Small intestine (tissue), 7 donors: ENCODE data around the gene SEMA4D. TPM values are rescaled to one million over a fixed set of nuclear protein-coding genes. Genes with fewer than 3 reads are reported as not detected.

Experiments
- DNase-seq, 2 donors: peaks; one replicate each; pipeline versions ENCODE4 v3.0.0 to v3.0.0-alpha.2; 2013
- FAIRE-seq: peaks from 2 replicates; lab custom pipeline; 2012; peaks lifted over from hg19 to GRCh38; lab: Jason Lieb, UNC
- H3K27ac ChIP-seq, 3 donors: one replicate each; pipeline ENCODE4 v1.5.1; 2013; ENCODE audit warnings: low read length in 2 of 3, mild to moderate bottlenecking in 2 of 3, control low read depth in 1 of 3, inconsistent platforms in 1 of 3, low read depth in 1 of 3, moderate library complexity in 1 of 3
- H3K27me3 ChIP-seq, 3 donors: one replicate each; pipeline ENCODE4 v1.6.1; 2013; ENCODE audit warnings: low read length in 3 of 3, inconsistent platforms in 1 of 3; ENCODE audit not compliant: control insufficient read depth in 3 of 3, insufficient read depth in 3 of 3
- H3K36me3 ChIP-seq, 3 donors: one replicate each; pipeline ENCODE4 v1.6.1; 2013; ENCODE audit warnings: low read length in 3 of 3, inconsistent platforms in 1 of 3, low read depth in 1 of 3, mild to moderate bottlenecking in 1 of 3, moderate library complexity in 1 of 3; ENCODE audit not compliant: control insufficient read depth in 3 of 3, insufficient read depth in 2 of 3
- H3K4me1 ChIP-seq, 3 donors: one replicate each; pipeline ENCODE4 v1.6.1; 2013; ENCODE audit warnings: low read length in 2 of 3, inconsistent platforms in 1 of 3, low read depth in 1 of 3, mild to moderate bottlenecking in 1 of 3, moderate library complexity in 1 of 3; ENCODE audit not compliant: control insufficient read depth in 3 of 3, insufficient read depth in 2 of 3
- H3K4me3 ChIP-seq, 3 donors: one replicate each; pipeline ENCODE4 v1.5.1; 2013; ENCODE audit warnings: low read length in 3 of 3, control low read depth in 1 of 3, inconsistent platforms in 1 of 3, low read depth in 1 of 3, mild to moderate bottlenecking in 1 of 3, moderate library complexity in 1 of 3
- H3K9me3 ChIP-seq, 2 donors: one replicate each; pipeline ENCODE4 v1.6.1; 2013; ENCODE audit warnings: low read depth in 1 of 2, low read length in 1 of 2; ENCODE audit not compliant: control insufficient read depth in 2 of 2, insufficient read depth in 1 of 2
- WGBS, 3 donors: extraction: QIAGEN DNeasy Blood & Tissue Kit; methylation state at CpG; one replicate each; pipeline ENCODE4 v1.1.7; 2013; 5-methylcytosine and 5-hydroxymethylcytosine counted together
- polyA plus RNA-seq, 4 donors: library from polyadenylated mRNA; stranded (reverse) in 3 of 4; unstranded in 1 of 4; fragments of 200-250 nt in 3 of 4; fragments of 120-200 nt in 1 of 4; gene quantifications; one replicate each; pipeline versions ENCODE4 v1.2.1 to v1.2.3, GENCODE V29; 2013
- donor health status: healthy with polysubstance abuse.
- donor health status: control.
- donor health status: control.
- donor health status: Bipolar disorder and iron deficiency.
- donor health status: healthy.

The SEMA4D gene
- polyA plus RNA-seq, 4 donors, result 0.67 to 29.7 (median 6.7) TPM

DNA sequence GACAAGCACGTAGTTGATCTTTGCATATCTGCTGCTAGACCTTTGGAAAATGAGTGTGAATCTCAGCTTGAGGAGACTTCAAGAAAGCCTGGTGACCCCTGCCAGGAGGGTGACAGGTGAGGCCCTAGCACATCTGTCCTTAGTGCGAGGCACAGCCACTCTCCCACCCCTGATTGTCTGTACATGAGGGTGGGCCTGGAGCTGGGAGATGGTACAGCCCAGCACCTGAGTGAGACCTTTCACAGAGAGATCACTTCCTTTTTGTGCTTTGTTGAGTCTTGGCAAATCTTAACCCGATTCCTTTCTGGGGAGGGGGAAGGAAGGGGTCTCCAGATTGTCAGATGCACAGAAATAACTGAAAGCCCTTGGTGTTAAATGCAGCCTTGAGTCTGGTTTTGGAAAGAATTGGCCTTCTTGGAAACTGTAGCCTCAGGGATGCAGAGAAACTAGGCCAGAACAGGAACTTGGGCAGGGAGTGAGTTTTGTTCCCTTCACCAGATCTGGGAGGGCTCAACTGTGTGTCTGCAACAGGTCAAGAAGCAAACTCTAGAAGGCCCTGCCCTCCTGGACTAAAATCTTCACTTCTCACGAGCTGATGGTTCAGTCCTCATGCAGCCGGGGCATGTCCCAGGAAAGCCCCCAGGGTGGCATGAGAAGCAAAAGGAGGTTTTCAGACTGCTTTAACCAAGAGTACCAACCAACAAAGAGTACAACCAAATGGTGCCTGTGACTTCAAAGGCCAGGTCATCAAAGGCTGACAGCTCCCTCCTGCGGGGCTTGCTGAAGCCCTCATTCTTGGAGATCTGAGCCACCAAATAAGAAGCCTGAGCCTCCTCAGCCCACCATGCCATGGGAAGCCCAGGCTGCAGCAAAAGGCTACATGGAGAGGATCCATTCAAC, 20.8 kb upstream of the SEMA4D start:
- FAIRE-seq (no peak), DNase-seq (no peak)
- WGBS, 3 donors, result 88 to 93% (median 91%) methylated on average over 6 of the region's 6 CpGs
- no peaks in the 10 kb centered on the region for H3K27me3 ChIP-seq
- H3K4me3 ChIP-seq, result no peak overlapping the region
- no peak overlapping the region for H3K27ac ChIP-seq
- no peaks in the 10 kb centered on the region for H3K9me3 ChIP-seq
- no peaks in the 10 kb centered on the region for H3K36me3 ChIP-seq
- H3K4me1 ChIP-seq, result no peaks in the 10 kb centered on the region

GRCh38 chr9:89515416-89515815, 17.5 kb upstream of the SEMA4D start:
- no peak for FAIRE-seq
- Histone ChIP-seq H3K4me3 (no peak overlapping the region), H3K27ac (no peak overlapping the region), H3K36me3 (no peaks in the 10 kb centered on the region), H3K27me3 (no peaks in the 10 kb centered on the region), H3K9me3 (no peaks in the 10 kb centered on the region), H3K4me1 (no peaks in the 10 kb centered on the region)
- WGBS, 3 donors, result 88 to 92% (median 92%) methylated on average over 6 of the region's 6 CpGs
- no peak for DNase-seq

DNA sequence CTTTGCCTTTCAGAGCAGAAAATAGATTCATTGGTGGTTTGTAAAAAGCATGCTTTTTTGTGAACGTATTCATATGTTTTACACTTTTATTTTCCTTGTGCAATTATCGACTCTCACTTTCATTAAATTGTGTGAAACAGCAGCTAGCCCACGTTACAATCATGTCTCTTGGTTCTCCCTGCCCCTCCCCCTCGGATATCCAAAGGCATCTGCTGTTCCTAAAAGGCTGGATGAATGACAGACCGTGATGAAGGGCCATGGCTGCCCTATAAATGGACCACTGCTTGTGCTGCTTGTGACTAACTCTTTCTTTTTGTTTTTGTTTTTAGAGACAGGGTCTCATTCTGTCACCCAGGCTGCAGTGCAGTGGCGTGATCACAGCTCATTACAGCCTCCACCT, 17.0 kb upstream of the SEMA4D start:
- Histone ChIP-seq H3K4me3 (no peak overlapping the region), H3K27ac (no peak overlapping the region), H3K4me1 (no peaks in the 10 kb centered on the region), H3K36me3 (no peaks in the 10 kb centered on the region), H3K27me3 (no peaks in the 10 kb centered on the region), H3K9me3 (no peaks in the 10 kb centered on the region)
- DNase-seq, result no peak
- 78 to 85% (median 83%) methylated on average over 6 of the region's 6 CpGs for WGBS, 3 donors
- no peak for FAIRE-seq

- H3K4me3 ChIP-seq, result no peak overlapping the region
- H3K36me3 ChIP-seq, result no peaks in the 10 kb centered on the region
- H3K27ac ChIP-seq, result no peak overlapping the region
- H3K4me1 ChIP-seq, result no peaks in the 10 kb centered on the region
- DNase-seq (no peak), FAIRE-seq (no peak)
- H3K27me3 ChIP-seq, result no peaks in the 10 kb centered on the region
- H3K9me3 ChIP-seq, result no peaks in the 10 kb centered on the region
- 76 to 91% (median 78%) methylated on average over 5 of the region's 5 CpGs for WGBS, 3 donors
Measured at GRCh38 chr9:89514337-89514736, 16.4 kb upstream of the SEMA4D start.

DNA sequence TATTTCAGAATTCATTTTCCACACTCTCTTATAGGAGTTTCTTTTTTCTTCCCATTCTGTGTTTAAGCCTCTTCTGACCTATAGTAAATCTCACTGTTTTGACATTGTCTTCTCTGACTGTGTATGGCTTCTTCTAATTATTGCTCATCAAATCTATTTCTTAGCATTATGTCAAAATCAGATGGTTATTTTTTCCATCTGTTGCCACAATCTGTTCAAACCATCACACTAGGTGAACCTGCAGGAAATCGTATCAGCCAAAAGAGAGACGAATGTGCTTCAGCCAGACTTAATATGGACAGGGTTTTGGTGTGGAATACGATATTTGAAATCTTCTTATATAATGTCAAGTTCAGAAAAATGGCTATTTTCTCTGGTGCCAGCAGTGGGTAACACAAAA, 15.9 kb upstream of the SEMA4D start:
- no peaks in the 10 kb centered on the region for H3K36me3 ChIP-seq
- no peaks in the 10 kb centered on the region for H3K4me1 ChIP-seq
- no peak overlapping the region for H3K27ac ChIP-seq
- no peak for FAIRE-seq
- H3K4me3 ChIP-seq, result no peak overlapping the region
- no peaks in the 10 kb centered on the region for H3K27me3 ChIP-seq
- no peak for DNase-seq
- H3K9me3 ChIP-seq, result no peaks in the 10 kb centered on the region
- WGBS, 3 donors, result 87 to 93% (median 90%) methylated on average over 3 of the region's 3 CpGs

DNA sequence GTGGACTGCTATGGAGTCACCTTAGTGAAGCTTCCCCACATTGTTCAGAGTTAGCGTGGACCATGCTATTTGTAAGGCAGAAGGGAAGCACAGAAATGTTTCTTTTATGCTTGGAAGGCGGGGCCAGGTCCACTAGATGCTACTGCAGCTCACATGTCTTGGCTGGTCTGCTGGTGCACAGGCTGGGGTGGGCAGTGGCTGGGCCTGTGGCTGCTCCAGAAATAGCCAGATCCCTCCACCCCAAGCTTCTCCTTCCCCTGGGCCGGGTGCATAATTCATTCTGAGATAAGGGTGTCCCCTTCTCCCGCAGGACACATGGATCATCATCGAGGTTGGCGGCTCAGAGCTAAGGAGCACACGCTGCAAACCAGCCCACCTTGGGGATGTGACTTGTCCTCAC, 14.5 kb upstream of the SEMA4D start:
- H3K4me3 ChIP-seq, result no peak overlapping the region
- no peaks in the 10 kb centered on the region for H3K36me3 ChIP-seq
- FAIRE-seq, result no peak
- H3K27me3 ChIP-seq, result no peaks in the 10 kb centered on the region
- DNase-seq, result no peak
- no peaks in the 10 kb centered on the region for H3K4me1 ChIP-seq
- WGBS, 3 donors, result 92 to 96% (median 93%) methylated on average over 7 of the region's 7 CpGs
- H3K9me3 ChIP-seq, result no peaks in the 10 kb centered on the region
- no peak overlapping the region for H3K27ac ChIP-seq

DNA sequence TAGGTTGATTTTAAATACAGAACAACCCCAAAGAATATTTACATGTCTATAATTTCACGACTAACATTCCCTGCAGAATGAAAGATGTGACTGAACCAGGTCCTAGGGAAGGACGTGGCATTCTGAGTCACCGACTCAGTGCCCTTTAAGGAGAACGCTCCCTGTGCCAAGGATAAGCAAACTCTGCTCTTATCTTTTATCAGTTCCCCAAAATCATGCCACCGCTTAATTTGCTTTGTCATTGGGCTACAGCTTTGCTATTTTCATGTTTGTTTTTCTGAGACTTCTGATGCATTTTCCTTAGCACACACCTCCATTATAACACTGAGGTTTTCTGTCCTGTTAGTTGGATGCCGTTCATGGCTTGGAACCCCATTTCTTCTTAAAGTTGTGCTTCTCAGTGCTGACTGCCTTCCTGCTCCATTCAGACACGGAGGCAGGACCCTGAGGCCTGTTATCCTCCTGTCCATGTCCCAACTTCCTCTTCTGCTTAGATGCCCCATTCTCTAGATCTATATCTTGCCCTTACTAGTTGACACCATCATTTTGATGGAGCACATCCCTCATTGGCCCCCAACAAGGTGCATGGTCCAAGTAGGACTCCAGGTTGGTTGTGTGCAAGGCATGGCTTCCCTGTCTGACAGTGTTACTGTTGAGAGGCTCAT, 11.2 kb upstream of the SEMA4D start:
- H3K27ac ChIP-seq, result no peak overlapping the region
- no peaks in the 10 kb centered on the region for H3K27me3 ChIP-seq
- H3K36me3 ChIP-seq, result no peaks in the 10 kb centered on the region
- no peak for FAIRE-seq
- no peaks in the 10 kb centered on the region for H3K4me1 ChIP-seq
- 81 to 82% (median 82%) methylated on average over 7 of the region's 7 CpGs for WGBS, 3 donors
- H3K9me3 ChIP-seq, result no peaks in the 10 kb centered on the region
- H3K4me3 ChIP-seq, result no peak overlapping the region
- no peak for DNase-seq

- Histone ChIP-seq H3K27ac (no peak overlapping the region), H3K27me3 (no peaks in the 10 kb centered on the region), H3K4me1 (no peaks in the 10 kb centered on the region), H3K4me3 (no peak overlapping the region), H3K36me3 (no peaks in the 10 kb centered on the region), H3K9me3 (no peaks in the 10 kb centered on the region)
- FAIRE-seq (no peak), DNase-seq (no peak)
- 48 to 64% (median 58%) methylated on average over 6 of the region's 6 CpGs for WGBS, 3 donors
Measured at GRCh38 chr9:89505911-89506310, 8.0 kb upstream of the SEMA4D start.
